Nucleus accumbens (tissue), 56 donors: Measurements from ENCODE around the gene GPR157.
"Not testable (repeated sequence)": the region's sequence is repeated elsewhere in the genome, so short reads cannot be mapped to it uniquely, and the experiment has no call there.

Source experiments
- DNase-seq, 56 donors: peaks; one replicate each; lab custom pipeline; 2025; lab: John Stamatoyannopoulos, UW

GPR157 gene

GRCh38 chr1:9128520-9129265, at the start of gene GPR157:
Gene GPR157 (minus strand): TSS chr1:9129102. CDS start chr1:9129027, 75 bp downstream.
- DNase-seq: peak in 15 of 56 donors; percentile 5 to 74 (median 29)

GRCh38 chr1:9174762-9175161, 45.9 kb upstream of the GPR157 start:
- DNase-seq: no peak

GRCh38 chr1:9174243-9174642, 45.3 kb upstream of the GPR157 start:
- DNase-seq: no peak

- no peak for DNase-seq
Measured at GRCh38 chr1:9169601-9170137, 40.8 kb upstream of the GPR157 start.

- peak in 9 of 56 donors; percentile 7 to 48 (median 19) for DNase-seq
Measured at GRCh38 chr1:9167638-9168037, 38.7 kb upstream of the GPR157 start.

GRCh38 chr1:9166289-9167235, 37.7 kb upstream of the GPR157 start:
- DNase-seq: no peak

GRCh38 chr1:9165396-9165795, 36.5 kb upstream of the GPR157 start:
- DNase-seq: no peak

- DNase-seq: no peak
Measured at GRCh38 chr1:9164919-9165318, 36.0 kb upstream of the GPR157 start.

GRCh38 chr1:9164532-9164900, 35.6 kb upstream of the GPR157 start:
- DNase-seq: no peak

GRCh38 chr1:9161963-9162362, 33.1 kb upstream of the GPR157 start:
- no peak for DNase-seq

- DNase-seq: no peak
Measured at GRCh38 chr1:9161342-9161741, 32.4 kb upstream of the GPR157 start.

GRCh38 chr1:9160079-9160717, 31.3 kb upstream of the GPR157 start:
- no peak for DNase-seq

GRCh38 chr1:9155879-9156278, 27.0 kb upstream of the GPR157 start:
- DNase-seq: no peak

- DNase-seq: not testable (repeated sequence)
Measured at GRCh38 chr1:9155405-9155804, 26.5 kb upstream of the GPR157 start.

- DNase-seq: no peak
Measured at GRCh38 chr1:9153152-9153551, 24.2 kb upstream of the GPR157 start.

- no peak for DNase-seq
Measured at GRCh38 chr1:9152535-9152934, 23.6 kb upstream of the GPR157 start.

GRCh38 chr1:9151328-9151860, 22.5 kb upstream of the GPR157 start:
- no peak for DNase-seq

- DNase-seq: peak in 7 of 56 donors; percentile 15 to 40 (median 21)
Measured at GRCh38 chr1:9150582-9151327, 21.9 kb upstream of the GPR157 start.

- no peak for DNase-seq
Measured at GRCh38 chr1:9149837-9150581, 21.1 kb upstream of the GPR157 start.
